Fibroblast of mammary gland (primary cell): ENCODE measurements around the gene KIF14.
"Not testable (repeated sequence)": the region's sequence is repeated elsewhere in the genome, so short reads cannot be mapped to it uniquely, and the experiment has no call there.

Experiments used
- DNase-seq: peaks from one replicate; pipeline ENCODE4 v3.0.0-alpha.2; 2010; ENCODE audit warnings: low read depth
- H3K4me3 ChIP-seq: 2 replicates; pipeline ENCODE4 v1.5.1; 2011; ENCODE audit warnings: low read depth, mild to moderate bottlenecking, low read length, moderate library complexity; ENCODE audit not compliant: control insufficient read depth
- TF ChIP-seq, protein P1 (sequence below): conservative IDR thresholded peaks from 2 replicates; pipeline ENCODE4 v1.5.1; 2011; ENCODE audit warnings: low read depth, low read length, inconsistent platforms; ENCODE audit not compliant: control insufficient read depth, insufficient read depth

The KIF14 gene

DNA sequence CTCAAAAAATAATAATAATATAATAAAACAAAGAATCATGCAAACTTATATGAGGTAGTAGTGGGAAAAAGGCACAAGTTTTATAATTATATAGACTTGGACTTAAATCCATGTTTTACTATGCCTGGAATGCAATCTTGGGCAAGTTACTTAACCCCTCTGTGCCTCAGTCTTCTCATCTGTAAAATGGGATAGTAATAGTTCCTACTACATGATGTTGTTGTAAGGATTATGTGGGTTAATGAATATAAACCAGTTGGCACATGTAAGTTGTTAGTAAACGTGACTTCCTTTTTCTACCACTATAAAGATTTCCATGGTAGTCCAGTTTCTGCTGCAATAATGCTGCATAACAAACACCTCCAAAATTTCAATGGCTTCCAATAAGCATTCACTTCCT lies 10.8 kb upstream of the KIF14 start:
- no peak overlapping the region for H3K4me3 ChIP-seq
- TF ChIP-seq, protein P1, sequence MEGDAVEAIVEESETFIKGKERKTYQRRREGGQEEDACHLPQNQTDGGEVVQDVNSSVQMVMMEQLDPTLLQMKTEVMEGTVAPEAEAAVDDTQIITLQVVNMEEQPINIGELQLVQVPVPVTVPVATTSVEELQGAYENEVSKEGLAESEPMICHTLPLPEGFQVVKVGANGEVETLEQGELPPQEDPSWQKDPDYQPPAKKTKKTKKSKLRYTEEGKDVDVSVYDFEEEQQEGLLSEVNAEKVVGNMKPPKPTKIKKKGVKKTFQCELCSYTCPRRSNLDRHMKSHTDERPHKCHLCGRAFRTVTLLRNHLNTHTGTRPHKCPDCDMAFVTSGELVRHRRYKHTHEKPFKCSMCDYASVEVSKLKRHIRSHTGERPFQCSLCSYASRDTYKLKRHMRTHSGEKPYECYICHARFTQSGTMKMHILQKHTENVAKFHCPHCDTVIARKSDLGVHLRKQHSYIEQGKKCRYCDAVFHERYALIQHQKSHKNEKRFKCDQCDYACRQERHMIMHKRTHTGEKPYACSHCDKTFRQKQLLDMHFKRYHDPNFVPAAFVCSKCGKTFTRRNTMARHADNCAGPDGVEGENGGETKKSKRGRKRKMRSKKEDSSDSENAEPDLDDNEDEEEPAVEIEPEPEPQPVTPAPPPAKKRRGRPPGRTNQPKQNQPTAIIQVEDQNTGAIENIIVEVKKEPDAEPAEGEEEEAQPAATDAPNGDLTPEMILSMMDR = no peak
- DNase-seq = no peak

- H3K4me3 ChIP-seq, DNase-seq: not testable (repeated sequence)
Measured at GRCh38 chr1:200630515-200630899, 10.0 kb upstream of the KIF14 start.

- no peak overlapping the region for H3K4me3 ChIP-seq
- TF ChIP-seq, protein P1 = no peak
- DNase-seq = no peak
Measured at GRCh38 chr1:200629876-200630514, 9.4 kb upstream of the KIF14 start.

DNA sequence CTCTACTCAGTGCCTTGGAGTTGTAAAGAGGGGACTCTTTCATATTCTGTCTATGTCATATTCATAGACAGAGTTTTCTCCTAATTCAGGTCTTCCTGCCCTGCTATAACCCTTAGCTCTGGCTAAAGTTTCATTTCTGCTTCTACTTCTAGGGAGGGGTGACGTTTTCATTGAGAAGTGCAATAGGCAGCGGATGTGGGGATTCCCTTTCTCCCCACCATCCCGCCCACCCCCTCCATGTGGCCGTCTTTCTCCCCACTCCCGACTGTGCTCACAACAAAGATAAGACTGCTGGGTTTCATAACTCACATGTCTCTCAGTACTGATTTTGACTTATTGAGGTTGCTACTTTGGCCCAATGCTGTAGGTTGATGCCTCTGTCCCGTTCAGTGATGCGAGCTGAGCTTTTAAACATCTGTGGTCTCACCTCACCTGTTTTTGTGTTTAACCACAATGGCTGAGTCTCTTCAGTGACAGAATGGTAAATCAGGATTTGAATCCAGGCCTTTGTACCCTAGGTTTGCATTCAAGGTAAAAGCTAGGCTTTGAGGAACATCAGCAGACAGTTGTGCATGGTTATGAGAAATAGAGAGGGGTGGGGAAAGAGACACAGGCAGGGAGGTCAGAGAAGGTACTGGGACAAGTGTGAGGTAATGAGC lies 7.8 kb upstream of the KIF14 start:
- H3K4me3 ChIP-seq = no peak overlapping the region
- TF ChIP-seq, protein P1 = no peak
- no peak for DNase-seq

DNA sequence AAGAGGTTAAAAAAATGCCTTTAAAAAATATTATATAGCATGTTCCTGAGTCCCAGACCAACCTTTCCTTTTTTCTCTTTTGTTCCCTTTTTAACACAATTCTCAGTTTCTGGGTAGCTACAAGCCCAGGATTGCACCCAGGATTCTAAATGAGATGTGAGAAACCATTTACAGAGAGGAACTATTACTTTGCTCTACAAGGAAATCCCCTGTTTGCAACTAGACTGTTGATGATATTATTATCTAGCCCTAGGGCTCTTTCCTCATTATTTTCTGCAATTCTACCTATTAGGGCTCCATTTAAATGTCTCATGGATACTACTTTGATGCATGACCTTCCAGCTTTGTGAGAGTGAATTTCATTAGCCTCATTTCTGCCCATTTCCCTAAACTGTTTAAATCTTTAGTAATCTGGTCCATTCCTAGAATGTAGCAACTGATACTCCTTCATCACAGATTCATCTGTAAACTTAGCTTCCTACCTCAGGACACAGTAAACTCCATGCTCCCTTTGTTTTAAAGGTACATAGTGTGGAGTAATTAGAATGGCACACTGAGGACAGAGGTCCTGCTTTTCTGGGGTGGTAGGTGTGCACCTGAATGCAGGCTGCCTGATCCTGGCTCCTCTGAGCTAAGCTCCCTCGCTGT lies 7.1 kb upstream of the KIF14 start:
- TF ChIP-seq, protein P1 = no peak
- no peak overlapping the region for H3K4me3 ChIP-seq
- no peak for DNase-seq

- TF ChIP-seq, protein P1 = no peak
- DNase-seq = no peak
- no peak overlapping the region for H3K4me3 ChIP-seq
Measured at GRCh38 chr1:200626853-200627534, 6.4 kb upstream of the KIF14 start.

- H3K4me3 ChIP-seq = no peak overlapping the region
- DNase-seq = peak; percentile 46
- TF ChIP-seq, protein P1 = no peak
Measured at GRCh38 chr1:200625381-200625824, 4.9 kb upstream of the KIF14 start.
